GM19438 (cell line): Measurements from ENCODE around the gene PRPSAP1.
"Not testable (repeated sequence)": the region's sequence is repeated elsewhere in the genome, so short reads cannot be mapped to it uniquely, and the experiment has no call there.

ENCODE experiments used
- ATAC-seq: cut with Tn5 transposase; IDR thresholded peaks from one replicate; pipeline ENCODE4 v1.9.1; 2021; ENCODE audit warnings: low read depth; ENCODE audit not compliant: unreplicated experiment

The PRPSAP1 gene

DNA sequence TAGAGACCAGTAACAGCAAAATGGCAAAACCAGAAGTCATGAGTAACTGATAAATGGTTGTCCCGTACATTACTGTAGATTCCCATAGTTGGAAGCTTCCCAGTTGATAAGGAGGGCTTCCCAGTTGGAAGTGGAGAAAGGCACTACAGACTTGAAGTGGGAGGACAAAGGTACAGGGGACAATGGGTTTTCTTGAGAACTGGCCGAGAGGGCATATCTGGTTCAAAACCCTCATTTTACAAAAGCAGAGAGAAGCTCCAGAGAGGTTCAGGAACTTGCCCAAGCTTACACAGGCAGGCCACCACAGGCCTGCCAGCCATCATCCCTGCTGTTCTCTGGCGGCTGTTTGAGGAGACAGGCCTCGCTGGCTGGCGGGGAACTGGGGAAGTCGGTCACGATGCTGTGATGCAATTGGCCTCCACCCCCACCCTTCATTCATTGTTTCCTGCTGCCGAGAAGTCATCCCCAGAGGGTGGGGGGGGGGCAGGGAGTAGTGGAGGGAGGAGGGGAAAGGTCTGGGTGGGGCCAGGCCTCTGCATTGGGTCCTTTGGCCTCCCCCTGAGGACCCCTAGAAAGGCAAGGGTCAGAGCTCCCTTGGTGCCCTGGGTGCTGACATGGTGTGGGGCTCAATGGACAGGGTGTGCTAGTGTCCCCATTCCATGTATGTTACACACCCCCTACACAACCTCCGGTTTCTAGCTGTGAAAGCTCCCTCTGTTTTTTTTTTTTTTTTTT, 85.5 kb downstream of the PRPSAP1 start:
- ATAC-seq = no peak

DNA sequence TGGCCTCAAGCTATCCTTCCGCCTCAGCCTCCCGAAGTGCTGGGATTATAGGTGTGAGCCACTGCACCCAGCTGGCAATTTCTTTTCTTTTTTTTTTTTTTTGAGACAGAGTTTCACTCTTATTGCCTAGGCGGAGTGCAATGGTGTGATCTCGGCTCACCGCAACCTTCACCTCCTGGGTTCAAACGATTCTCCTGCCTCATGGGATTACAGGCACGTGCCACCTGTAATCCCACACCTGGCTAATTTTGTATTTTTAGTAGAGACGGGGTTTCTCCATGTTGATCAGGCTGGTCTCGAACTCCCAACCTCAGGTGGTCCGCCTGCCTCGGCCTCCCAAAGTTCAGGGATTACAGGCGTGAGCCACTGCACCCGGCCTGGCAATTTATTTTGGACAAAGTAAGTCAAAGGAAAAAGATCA, 86.1 kb downstream of the PRPSAP1 start:
- not testable (repeated sequence) for ATAC-seq

- ATAC-seq = no peak
Observed at GRCh38 chr17:76267051-76267576, 86.6 kb downstream of the PRPSAP1 start.

DNA sequence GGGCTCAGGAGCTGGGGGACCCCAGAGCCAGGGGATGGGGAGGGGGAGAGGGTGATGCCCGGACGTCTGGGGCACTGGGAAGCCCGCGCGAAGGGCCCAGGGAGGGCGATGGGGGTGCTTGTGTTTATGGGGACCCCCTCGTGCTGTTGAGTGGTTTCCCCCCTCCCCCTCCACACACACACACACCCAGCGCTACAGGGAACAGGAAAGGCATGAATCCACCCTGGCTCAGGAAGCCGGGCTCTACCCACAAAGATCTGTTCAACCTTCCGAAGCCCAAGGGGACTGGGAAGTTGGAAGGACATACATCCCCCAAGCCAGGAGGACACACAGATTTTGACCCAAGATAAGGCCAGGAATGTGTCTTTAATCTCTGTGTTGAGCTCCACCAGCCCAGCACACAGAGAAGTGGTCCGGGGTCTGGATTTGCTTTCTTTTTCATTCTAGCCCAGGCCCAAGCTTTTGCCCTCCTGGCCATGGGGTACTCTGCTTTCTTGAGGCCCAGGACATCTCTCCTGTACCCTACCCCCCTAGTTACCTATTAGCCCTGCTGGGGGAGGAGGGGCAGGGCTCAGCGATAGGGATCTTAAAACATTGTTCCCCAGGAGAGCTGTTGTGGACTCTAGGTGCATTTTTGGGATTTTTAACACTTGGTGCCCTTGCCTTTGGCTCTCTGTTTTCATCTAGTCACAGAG, 87.3 kb downstream of the PRPSAP1 start:
- no peak for ATAC-seq

GRCh38 chr17:76265624-76266243, 88.0 kb downstream of the PRPSAP1 start:
- ATAC-seq = no peak

- peak; percentile 72 for ATAC-seq
Observed at GRCh38 chr17:76264755-76265623, 88.7 kb downstream of the PRPSAP1 start, which contains the start of gene UBALD2. Gene UBALD2, plus strand, starts transcription at chr17:76265348. Its CDS starts 158 bp downstream, at chr17:76265506.

DNA sequence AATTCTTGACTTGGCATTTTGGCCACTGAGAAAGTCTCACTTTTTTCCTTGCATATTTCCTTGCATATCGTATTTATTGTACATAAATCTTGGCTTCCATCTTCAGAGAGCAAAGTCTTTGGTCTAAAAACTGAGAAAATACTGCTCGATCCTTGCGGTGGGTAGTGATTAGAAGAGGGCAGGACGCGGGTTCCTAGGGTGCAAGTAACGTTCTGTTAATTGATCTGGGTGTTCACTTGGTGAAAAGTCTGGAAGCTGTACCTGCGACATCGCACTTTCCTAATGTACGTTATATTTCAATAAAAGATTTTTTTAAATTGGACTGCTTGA, 89.3 kb downstream of the PRPSAP1 start:
- no peak for ATAC-seq

DNA sequence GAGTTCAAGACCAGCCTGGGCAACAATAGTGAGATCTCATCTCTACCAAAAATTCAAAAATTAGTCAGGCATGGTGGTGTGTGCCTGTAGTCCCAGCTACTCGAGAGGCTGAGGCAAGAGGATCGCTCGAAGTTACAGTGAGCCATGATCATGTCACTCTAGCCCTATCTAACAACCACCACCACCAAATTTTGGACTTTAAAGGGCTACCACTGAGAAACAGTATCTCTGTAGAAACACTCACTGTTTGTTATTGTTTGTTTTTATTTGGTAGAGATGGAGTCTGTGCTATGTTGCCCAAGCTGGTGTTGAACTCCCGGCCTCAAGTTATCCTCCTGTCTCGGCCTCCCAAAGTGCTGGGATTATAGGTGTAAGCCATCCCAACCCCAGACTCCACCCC, 89.8 kb downstream of the PRPSAP1 start:
- no peak for ATAC-seq

- ATAC-seq = no peak
Observed at GRCh38 chr17:76262732-76263344, 90.9 kb downstream of the PRPSAP1 start.

DNA sequence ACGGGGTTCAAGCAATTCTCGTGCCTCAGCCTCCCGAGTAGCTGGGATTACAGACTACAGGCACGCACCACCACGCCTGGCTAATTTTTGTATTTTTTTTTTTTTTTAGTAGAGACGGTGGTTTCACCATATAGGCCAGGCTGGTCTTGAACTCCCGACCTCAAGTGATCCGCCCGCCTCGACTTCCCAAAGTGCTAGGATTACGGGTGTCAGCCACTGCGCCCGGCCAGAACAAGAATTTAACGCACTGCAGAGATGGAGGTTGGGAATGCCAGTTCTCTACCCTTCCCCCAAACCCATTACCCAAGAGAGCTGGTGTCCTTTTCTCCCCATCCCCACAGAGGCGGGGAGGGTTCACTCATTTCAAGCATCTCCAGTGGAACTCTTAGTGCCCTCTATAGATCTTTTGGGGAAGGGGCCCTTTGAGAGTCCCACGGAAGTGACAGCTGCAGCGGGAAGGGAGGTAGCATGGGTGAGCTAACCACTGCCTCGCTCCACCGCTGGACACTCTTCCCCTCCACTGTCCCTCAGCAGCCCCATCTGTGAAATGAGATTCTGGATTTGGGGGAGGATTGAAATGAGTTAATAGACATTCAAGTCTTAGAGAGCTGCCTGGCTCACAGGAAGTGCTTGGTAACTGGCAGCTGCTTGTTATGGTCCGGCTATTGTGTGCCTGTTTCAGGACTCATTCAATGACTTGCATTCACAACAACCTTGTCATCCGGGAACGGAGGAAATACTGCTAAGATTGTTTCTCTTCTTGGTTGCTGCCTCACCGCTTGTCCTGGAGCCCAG, 92.1 kb downstream of the PRPSAP1 start:
- ATAC-seq = no peak

DNA sequence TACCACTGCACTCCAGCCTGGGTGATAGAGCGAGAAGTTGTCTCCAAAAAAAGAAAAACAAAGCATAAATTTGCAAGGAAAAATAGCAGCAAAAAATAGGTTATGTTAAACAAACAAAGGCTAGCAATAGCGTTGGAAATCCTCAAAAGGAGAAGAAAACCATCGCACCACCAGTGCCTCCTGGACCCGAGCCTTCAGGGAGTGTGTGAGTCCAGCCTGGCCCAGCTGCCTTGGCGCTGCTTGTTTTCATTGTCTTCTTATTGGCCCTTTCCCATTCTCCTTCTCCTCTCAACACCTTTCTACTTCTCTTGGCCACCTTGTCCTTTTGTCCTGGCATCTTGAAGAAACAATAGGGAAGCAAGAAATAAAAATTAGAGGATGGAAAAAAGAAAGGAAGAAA, 93.0 kb downstream of the PRPSAP1 start:
- ATAC-seq = no peak

GRCh38 chr17:76260220-76260619, 93.5 kb downstream of the PRPSAP1 start:
- no peak for ATAC-seq
